NCI-H748 (cell line): ENCODE measurements around the gene MYO10.

Experiments
- DNase-seq: peaks from one replicate; lab custom pipeline; 2025; ENCODE audit not compliant: unreplicated experiment; lab: John Stamatoyannopoulos, UW

The MYO10 gene

GRCh38 chr5:16943846-16944678, 8.0 kb upstream of the MYO10 start:
- no peak for DNase-seq

- peak; percentile 48 for DNase-seq
Measured at GRCh38 chr5:16937503-16938161, 1.5 kb upstream of the MYO10 start.

- peak; percentile 89 for DNase-seq
Measured at GRCh38 chr5:16936989-16937438, 926 bp upstream of the MYO10 start.

GRCh38 chr5:16935231-16936149, 598 bp downstream of the MYO10 start:
- peak; percentile 93 for DNase-seq

- peak; percentile 67 for DNase-seq
Measured at GRCh38 chr5:16934677-16935153, 1.4 kb downstream of the MYO10 start.

GRCh38 chr5:16934123-16934522, 2.0 kb downstream of the MYO10 start:
- peak; percentile 92 for DNase-seq

GRCh38 chr5:16933337-16933736, 2.8 kb downstream of the MYO10 start:
- DNase-seq = no peak

GRCh38 chr5:16932401-16932800, 3.7 kb downstream of the MYO10 start:
- DNase-seq = no peak

GRCh38 chr5:16931334-16932110, 4.6 kb downstream of the MYO10 start:
- peak; percentile 86 for DNase-seq

GRCh38 chr5:16930496-16930895, 5.6 kb downstream of the MYO10 start:
- no peak for DNase-seq

- no peak for DNase-seq
Measured at GRCh38 chr5:16929831-16930230, 6.3 kb downstream of the MYO10 start.

GRCh38 chr5:16929347-16929746, 6.7 kb downstream of the MYO10 start:
- no peak for DNase-seq

- DNase-seq = no peak
Measured at GRCh38 chr5:16927613-16928012, 8.5 kb downstream of the MYO10 start.

- DNase-seq = no peak
Measured at GRCh38 chr5:16926417-16926816, 9.7 kb downstream of the MYO10 start.

GRCh38 chr5:16924206-16924605, 11.9 kb downstream of the MYO10 start:
- DNase-seq = no peak

- DNase-seq = no peak
Measured at GRCh38 chr5:16922430-16922829, 13.7 kb downstream of the MYO10 start.

- DNase-seq = no peak
Measured at GRCh38 chr5:16921211-16921610, 14.9 kb downstream of the MYO10 start.

- DNase-seq = no peak
Measured at GRCh38 chr5:16920109-16920816, 15.8 kb downstream of the MYO10 start.

GRCh38 chr5:16918891-16919671, 17.0 kb downstream of the MYO10 start:
- no peak for DNase-seq
